ENCODE data around the gene NDUFS8. TPM values are rescaled to one million over a fixed set of nuclear protein-coding genes. Genes with fewer than 3 reads are reported as not detected.

Gene NDUFS8
- total RNA-seq, 3 donors from 2014 or later: 157 to 173 (median 159) TPM

GRCh38 chr11:68053117-68053516 lies 22.6 kb downstream of the NDUFS8 start:
- H3K36me3 Mint-ChIP-seq (ENCODE audit: insufficient read depth): peaks cover 17% of the 10 kb centered on the region
- H3K4me1 Mint-ChIP-seq (ENCODE audit: low read depth): no peaks in the 10 kb centered on the region
- DNase-seq (no peak), ATAC-seq (no peak)
- no peaks in the 10 kb centered on the region for H3K9me3 Mint-ChIP-seq
- H3K4me3 Mint-ChIP-seq: no peak overlapping the region
- no peaks in the 10 kb centered on the region for H3K27me3 Mint-ChIP-seq (ENCODE audit: low read depth)

GRCh38 chr11:68053981-68054812 lies 23.7 kb downstream of the NDUFS8 start:
- peaks cover 11% of the 10 kb centered on the region for H3K36me3 Mint-ChIP-seq (ENCODE audit: insufficient read depth)
- no peaks in the 10 kb centered on the region for H3K27me3 Mint-ChIP-seq (ENCODE audit: low read depth)
- DNase-seq: no peak
- ATAC-seq: no peak
- H3K9me3 Mint-ChIP-seq: no peaks in the 10 kb centered on the region
- no peak overlapping the region for H3K4me3 Mint-ChIP-seq
- H3K4me1 Mint-ChIP-seq (ENCODE audit: low read depth): no peaks in the 10 kb centered on the region

DNA sequence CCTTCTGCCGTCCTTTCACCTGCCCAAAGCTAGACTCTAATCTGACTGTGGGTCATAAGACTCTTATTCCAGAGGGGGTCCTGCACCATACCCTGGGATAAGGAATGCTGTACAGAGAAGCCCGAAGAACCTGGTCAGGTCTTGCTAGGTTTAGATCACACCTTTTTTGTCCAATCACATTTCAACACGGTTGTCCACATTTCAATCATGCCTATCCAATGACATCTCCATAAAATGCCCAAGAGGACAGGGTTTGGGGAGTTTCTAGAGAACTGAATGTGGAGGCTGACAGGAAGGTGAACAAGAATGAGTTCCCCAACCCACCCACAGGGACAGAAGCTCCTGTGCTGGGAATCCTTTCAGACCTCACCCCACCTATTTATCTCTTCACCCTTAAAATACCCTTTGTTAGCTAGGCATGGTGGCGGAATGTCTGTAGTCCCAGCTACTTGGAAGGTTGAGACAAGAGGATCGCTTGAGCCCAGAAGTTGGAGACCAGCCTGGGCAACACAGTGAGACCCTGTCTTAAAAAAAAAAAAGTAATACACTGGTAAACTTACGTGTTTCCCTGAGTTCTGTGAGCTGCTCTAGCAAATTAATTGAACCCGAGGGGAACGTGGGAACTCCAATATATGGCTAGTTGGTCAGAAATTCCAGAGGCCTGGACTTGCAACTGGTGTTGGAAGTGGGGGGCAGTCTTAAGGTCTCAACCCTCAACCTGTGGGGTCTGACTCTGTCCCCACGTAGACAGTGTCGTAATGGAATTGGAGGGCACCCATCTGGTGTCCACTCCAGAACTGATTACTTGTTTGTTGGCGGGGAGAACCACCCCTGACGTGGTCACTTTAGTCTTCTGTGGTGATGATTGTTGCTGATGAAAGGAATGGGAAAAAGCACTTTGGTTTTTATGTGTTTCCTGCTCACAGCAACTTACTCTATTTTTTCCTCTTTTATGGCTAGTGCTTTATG lies 26.1 kb downstream of the NDUFS8 start:
- no peak for ATAC-seq
- Mint-ChIP-seq H3K4me3 (no peak overlapping the region), H3K27me3 (ENCODE audit: low read depth) (no peaks in the 10 kb centered on the region), H3K36me3 (ENCODE audit: insufficient read depth) (peaks cover 8% of the 10 kb centered on the region), H3K9me3 (no peaks in the 10 kb centered on the region), H3K4me1 (ENCODE audit: low read depth) (no peaks in the 10 kb centered on the region)
- DNase-seq: no peak

DNA sequence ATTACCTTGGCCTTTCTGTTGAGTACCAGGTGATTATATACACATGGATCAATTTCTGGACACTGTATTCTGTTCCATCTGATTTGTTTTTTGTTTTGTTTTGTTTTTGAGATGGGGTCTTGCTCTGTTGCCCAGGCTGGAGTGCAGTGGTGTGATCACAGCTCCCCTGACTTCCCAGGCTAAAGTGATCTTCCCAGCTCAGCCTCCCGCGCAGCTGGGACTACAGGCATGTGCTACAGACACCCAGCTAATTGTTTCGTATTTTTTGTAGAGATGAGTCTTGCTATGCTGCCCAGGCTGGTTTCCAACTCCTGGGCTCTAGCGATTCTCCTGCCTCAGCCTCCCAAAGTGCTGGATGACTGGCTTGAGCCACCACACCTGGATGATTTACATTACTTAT lies 27.3 kb downstream of the NDUFS8 start:
- no peaks in the 10 kb centered on the region for H3K27me3 Mint-ChIP-seq (ENCODE audit: low read depth)
- ATAC-seq (no peak), DNase-seq (no peak)
- no peaks in the 10 kb centered on the region for H3K4me1 Mint-ChIP-seq (ENCODE audit: low read depth)
- no peaks in the 10 kb centered on the region for H3K9me3 Mint-ChIP-seq
- no peak overlapping the region for H3K4me3 Mint-ChIP-seq
- H3K36me3 Mint-ChIP-seq (ENCODE audit: insufficient read depth): peaks cover 6% of the 10 kb centered on the region

DNA sequence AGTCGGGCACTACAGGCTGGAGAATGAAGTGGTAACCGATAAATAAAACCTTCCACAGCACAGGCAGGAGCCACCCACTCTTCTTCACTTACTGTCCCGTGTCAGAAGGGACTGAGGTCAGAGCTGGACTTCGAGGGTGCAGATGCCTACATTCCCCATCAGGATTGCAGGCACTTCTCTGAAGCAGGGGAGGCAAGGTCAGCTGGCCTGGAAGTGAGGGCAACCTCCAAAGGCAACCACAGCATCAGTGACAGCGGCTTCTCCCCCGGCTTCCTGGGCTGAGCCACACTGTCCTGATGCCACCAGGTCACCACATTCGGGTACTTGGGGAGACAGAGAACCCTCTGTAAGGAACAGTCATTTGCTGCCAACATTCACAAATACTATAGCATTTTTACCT lies 31.0 kb downstream of the NDUFS8 start:
- H3K4me1 Mint-ChIP-seq (ENCODE audit: low read depth): no peaks in the 10 kb centered on the region
- H3K9me3 Mint-ChIP-seq: no peaks in the 10 kb centered on the region
- no peak overlapping the region for H3K4me3 Mint-ChIP-seq
- peaks cover 21% of the 10 kb centered on the region for H3K36me3 Mint-ChIP-seq (ENCODE audit: insufficient read depth)
- H3K27me3 Mint-ChIP-seq (ENCODE audit: low read depth): no peaks in the 10 kb centered on the region
- no peak for ATAC-seq
- no peak for DNase-seq

DNA sequence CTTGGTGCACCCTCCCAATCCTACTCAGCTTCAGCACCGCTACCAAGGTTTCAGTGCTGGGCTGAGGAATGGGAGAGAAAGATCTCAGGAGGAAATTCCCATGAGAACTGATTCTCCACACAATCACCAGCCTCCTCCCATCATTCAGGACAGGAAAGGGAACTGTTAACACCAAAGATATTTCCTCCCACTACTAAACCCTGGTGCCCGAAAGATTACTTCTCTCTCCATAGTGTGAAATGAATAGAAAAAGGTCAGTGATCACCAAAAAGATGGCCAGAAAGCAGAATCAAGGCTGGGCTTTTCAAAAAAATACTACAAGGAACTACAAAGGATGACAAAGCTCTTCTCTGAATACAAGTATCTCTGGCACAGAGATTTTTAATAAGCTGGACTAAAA lies 34.4 kb downstream of the NDUFS8 start:
- Mint-ChIP-seq H3K36me3 (ENCODE audit: insufficient read depth) (peaks cover 30% of the 10 kb centered on the region), H3K27me3 (ENCODE audit: low read depth) (no peaks in the 10 kb centered on the region), H3K9me3 (no peaks in the 10 kb centered on the region), H3K4me1 (ENCODE audit: low read depth) (no peaks in the 10 kb centered on the region), H3K4me3 (no peak overlapping the region)
- no peak for ATAC-seq
- no peak for DNase-seq

DNA sequence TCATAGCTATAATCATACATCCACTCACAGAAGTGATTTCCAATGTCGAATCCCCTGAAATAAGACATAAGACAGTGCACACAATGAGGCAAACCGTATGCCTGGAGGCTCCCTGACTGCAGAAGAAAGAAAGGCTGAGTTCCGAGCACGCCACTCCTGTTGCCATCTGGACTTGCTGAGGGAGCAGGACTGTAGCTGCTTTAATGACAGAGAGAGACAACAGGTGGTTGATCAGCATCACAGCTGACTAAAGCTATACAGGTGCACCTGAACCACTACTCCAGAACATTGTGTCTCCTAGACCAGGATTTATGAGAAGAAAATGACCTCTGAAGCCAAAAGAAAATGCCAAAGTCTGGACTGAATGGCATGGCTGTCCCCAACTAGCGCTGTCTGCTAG lies 35.4 kb downstream of the NDUFS8 start:
- no peaks in the 10 kb centered on the region for H3K27me3 Mint-ChIP-seq (ENCODE audit: low read depth)
- no peaks in the 10 kb centered on the region for H3K9me3 Mint-ChIP-seq
- H3K36me3 Mint-ChIP-seq (ENCODE audit: insufficient read depth): peaks cover 31% of the 10 kb centered on the region
- H3K4me3 Mint-ChIP-seq: no peak overlapping the region
- ATAC-seq (no peak), DNase-seq (no peak)
- no peaks in the 10 kb centered on the region for H3K4me1 Mint-ChIP-seq (ENCODE audit: low read depth)

DNA sequence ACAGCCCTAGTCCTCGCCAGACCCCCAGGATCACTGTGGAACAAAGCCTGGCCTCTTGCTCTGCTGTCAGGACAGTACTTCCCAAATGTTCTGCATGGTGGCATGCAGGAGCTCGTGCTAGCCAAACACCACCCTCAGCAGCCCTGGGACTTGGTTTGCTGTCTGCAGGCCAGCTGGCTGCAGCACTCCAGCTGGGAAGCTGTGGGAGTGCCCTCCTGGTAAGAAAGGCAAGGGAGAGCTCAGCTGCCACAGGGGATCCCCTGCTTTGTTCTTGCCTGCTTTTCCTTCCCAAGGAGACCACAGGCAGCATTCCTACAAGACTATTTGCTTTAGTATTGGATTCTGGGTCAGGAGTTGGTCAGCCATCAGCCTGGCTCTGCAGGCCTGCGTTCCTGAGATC lies 36.3 kb downstream of the NDUFS8 start:
- H3K4me1 Mint-ChIP-seq (ENCODE audit: low read depth): no peaks in the 10 kb centered on the region
- peaks cover 30% of the 10 kb centered on the region for H3K36me3 Mint-ChIP-seq (ENCODE audit: insufficient read depth)
- no peak for ATAC-seq
- H3K9me3 Mint-ChIP-seq: no peaks in the 10 kb centered on the region
- DNase-seq: no peak
- H3K4me3 Mint-ChIP-seq: no peak overlapping the region
- H3K27me3 Mint-ChIP-seq (ENCODE audit: low read depth): no peaks in the 10 kb centered on the region

DNA sequence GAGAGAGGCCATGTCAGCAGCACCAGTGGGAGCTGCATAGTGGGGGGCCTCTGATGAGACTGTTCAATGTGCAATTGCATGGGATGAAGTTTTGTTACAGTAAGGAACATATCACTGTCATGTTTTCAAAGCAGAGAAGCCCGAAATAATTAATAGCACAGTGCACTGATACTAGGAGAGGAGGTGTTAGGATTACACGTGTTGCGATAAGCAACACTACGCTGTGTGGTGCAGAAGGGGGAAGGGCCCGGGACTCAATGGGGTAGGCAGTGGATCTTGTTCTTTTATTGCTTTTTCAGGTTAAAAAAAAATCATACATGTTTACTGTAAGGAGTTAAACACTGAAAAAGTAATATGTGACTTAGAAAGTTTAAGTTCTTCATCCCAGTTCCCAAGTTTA lies 37.5 kb downstream of the NDUFS8 start:
- H3K9me3 Mint-ChIP-seq: no peaks in the 10 kb centered on the region
- H3K4me3 Mint-ChIP-seq: no peak overlapping the region
- DNase-seq (no peak), ATAC-seq (no peak)
- H3K27me3 Mint-ChIP-seq (ENCODE audit: low read depth): no peaks in the 10 kb centered on the region
- no peaks in the 10 kb centered on the region for H3K4me1 Mint-ChIP-seq (ENCODE audit: low read depth)
- H3K36me3 Mint-ChIP-seq (ENCODE audit: insufficient read depth): peaks cover 28% of the 10 kb centered on the region

DNA sequence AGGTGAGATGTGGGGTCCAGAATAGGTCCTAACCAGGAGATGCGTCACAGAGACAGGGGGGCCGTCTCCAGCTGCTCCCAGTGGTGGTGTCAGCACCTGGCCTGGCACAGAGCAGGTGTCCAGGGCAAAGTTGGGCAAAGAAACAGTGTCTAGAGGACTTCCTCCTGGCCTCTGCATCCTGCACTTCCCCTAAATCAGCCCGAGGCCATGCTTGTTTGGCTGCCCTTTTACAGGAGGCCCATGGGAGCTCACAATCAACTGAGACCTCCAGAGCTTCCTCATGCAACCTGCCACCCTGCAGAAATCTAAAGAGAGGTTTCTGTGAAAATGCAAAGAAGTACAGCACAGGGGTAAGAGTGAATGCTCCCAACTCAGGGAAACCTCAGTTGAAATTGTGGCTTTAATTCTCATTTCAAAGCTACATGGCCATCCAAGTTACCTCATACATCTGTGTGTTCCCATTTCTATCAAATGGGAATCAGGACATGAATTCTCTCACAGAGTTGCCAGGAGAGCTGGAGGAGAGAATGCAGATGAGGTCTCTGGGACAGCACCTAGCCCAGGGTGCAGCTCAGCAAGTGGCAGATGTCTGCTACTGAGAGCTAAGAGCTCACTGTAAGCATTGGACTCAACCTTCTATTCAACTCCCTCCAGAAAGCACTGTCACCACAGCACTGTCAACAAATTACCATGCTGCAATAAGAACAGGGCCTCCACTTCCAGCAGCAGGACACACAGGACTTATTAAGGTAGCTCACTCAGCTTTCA lies 41.0 kb downstream of the NDUFS8 start:
- no peak overlapping the region for H3K4me3 Mint-ChIP-seq
- no peaks in the 10 kb centered on the region for H3K4me1 Mint-ChIP-seq (ENCODE audit: low read depth)
- DNase-seq (no peak), ATAC-seq (no peak)
- H3K9me3 Mint-ChIP-seq: no peaks in the 10 kb centered on the region
- no peaks in the 10 kb centered on the region for H3K27me3 Mint-ChIP-seq (ENCODE audit: low read depth)
- peaks cover 14% of the 10 kb centered on the region for H3K36me3 Mint-ChIP-seq (ENCODE audit: insufficient read depth)

DNA sequence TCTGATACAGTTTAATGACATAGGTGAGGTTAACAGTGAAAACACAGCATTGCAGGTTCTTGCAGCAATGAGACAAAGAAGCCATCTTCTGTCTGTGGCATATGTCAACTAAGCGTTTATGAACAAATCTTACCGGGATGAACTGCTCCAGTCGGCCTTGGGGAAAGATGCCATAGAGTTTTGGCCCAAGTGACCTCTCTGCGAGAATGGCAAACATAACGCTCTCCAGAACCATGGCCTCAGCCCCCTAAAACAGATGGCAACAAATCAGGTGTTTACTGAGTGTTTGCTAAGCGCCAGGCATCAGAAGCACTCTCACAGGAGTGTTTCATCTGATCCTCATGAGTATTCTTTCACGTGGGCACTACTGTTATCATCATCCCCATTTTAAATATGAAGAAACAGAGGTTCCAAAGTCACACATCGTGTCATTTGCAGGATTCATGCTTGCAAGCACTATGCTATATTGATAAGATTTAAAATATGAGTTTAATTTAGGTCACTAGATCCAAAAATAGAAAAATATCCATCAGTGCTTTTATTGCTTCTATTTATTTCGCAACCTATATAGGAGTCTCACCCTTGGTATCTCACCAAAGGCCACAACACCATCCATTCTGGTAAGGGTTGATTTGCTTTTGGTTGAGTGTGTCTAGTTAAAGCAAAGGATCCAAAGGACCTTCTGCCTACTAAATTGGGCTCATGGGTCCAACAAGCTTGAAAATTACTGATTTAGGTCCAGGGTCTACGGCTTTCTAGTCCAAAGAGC lies 44.3 kb downstream of the NDUFS8 start:
- H3K9me3 Mint-ChIP-seq: no peaks in the 10 kb centered on the region
- no peak overlapping the region for H3K4me3 Mint-ChIP-seq
- no peaks in the 10 kb centered on the region for H3K4me1 Mint-ChIP-seq (ENCODE audit: low read depth)
- DNase-seq: no peak
- peaks cover 7% of the 10 kb centered on the region for H3K36me3 Mint-ChIP-seq (ENCODE audit: insufficient read depth)
- no peak for ATAC-seq
- no peaks in the 10 kb centered on the region for H3K27me3 Mint-ChIP-seq (ENCODE audit: low read depth)

GRCh38 chr11:68076371-68077042 lies 46.0 kb downstream of the NDUFS8 start:
- Mint-ChIP-seq H3K27me3 (ENCODE audit: low read depth) (no peaks in the 10 kb centered on the region), H3K36me3 (ENCODE audit: insufficient read depth) (peaks cover 6% of the 10 kb centered on the region), H3K4me1 (ENCODE audit: low read depth) (no peaks in the 10 kb centered on the region), H3K9me3 (no peaks in the 10 kb centered on the region), H3K4me3 (no peak overlapping the region)
- DNase-seq (no peak), ATAC-seq (no peak)
